Esophagus (tissue), 2 donors: ENCODE data around the gene RBM41. TPM values are rescaled to one million over a fixed set of nuclear protein-coding genes. Genes with fewer than 3 reads are reported as not detected.

Experiments
- H3K27ac ChIP-seq, 2 donors: one replicate each; pipeline ENCODE4 v1.5.1; 2013; ENCODE audit warnings: low read depth in 2 of 2, mild to moderate bottlenecking in 2 of 2, inconsistent platforms in 1 of 2, low read length in 1 of 2, moderate library complexity in 1 of 2
- H3K27me3 ChIP-seq, 2 donors: one replicate each; pipeline ENCODE4 v1.6.1; 2013; ENCODE audit warnings: low read length in 2 of 2, control low read depth in 1 of 2, mild to moderate bottlenecking in 1 of 2; ENCODE audit not compliant: insufficient read depth in 2 of 2, control insufficient read depth in 1 of 2
- H3K36me3 ChIP-seq, 2 donors: one replicate each; pipeline ENCODE4 v1.6.1; 2013; ENCODE audit warnings: low read length in 1 of 2; ENCODE audit not compliant: control insufficient read depth in 2 of 2, insufficient read depth in 2 of 2
- H3K4me1 ChIP-seq, 2 donors: one replicate each; pipeline ENCODE4 v1.6.1; 2013; ENCODE audit warnings: low read length in 1 of 2; ENCODE audit not compliant: control insufficient read depth in 2 of 2, insufficient read depth in 2 of 2
- H3K4me3 ChIP-seq, 2 donors: one replicate each; pipeline ENCODE4 v1.5.1; 2013; ENCODE audit warnings: low read length in 2 of 2, mild to moderate bottlenecking in 2 of 2, low read depth in 1 of 2, moderate library complexity in 1 of 2
- H3K9me3 ChIP-seq, 2 donors: one replicate each; pipeline ENCODE4 v1.6.1; 2013; ENCODE audit warnings: mild to moderate bottlenecking in 2 of 2, low read depth in 1 of 2, low read length in 1 of 2, moderate library complexity in 1 of 2; ENCODE audit not compliant: control insufficient read depth in 2 of 2, insufficient read depth in 1 of 2
- WGBS, 2 donors: extraction: QIAGEN DNeasy Blood & Tissue Kit; methylation state at CpG; one replicate each; pipeline ENCODE4 v1.1.7; 2013; 5-methylcytosine and 5-hydroxymethylcytosine counted together
- polyA plus RNA-seq, 2 donors: library from polyadenylated mRNA; stranded (reverse); fragments of 200-250 nt; gene quantifications; one replicate each; pipeline ENCODE4 v1.2.3, GENCODE V29; 2013
- donor health status: healthy with polysubstance abuse.
- donor health status: Bipolar disorder and iron deficiency.

The RBM41 gene
- polyA plus RNA-seq, 2 donors: 3.2 to 4.4 TPM

GRCh38 chrX:107047622-107048021 lies 71.0 kb downstream of the RBM41 start:
- WGBS, 2 donors: 35 to 78% methylated on average over 1 of the region's 1 CpG
- Histone ChIP-seq H3K4me3 (no peak overlapping the region), H3K27me3 (peaks cover 0 to 8% of the 10 kb centered on the region in 2 donors), H3K4me1 (no peaks in the 10 kb centered on the region), H3K27ac (no peak overlapping the region), H3K9me3 (no peaks in the 10 kb centered on the region), H3K36me3 (no peaks in the 10 kb centered on the region)

DNA sequence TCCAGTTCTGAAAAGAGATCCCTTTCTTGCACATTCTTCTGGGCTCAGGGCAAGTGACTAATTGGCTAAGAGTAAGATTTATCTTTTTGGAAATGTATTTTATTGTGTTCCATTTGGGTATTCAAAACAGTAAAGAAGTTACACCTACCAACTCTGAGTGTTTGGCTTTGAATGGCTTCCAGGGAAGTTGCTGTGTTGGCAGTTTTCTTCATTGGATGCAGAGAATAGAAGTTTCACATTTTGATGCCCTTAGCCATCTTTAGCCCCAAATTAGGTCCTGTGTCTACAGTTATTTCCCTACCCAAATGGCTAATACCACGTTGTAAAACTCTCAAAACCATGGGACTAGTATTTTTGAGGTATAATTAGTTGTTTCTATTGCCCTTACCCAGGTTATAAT lies 88.9 kb downstream of the RBM41 start:
- Histone ChIP-seq H3K4me3 (no peak overlapping the region), H3K4me1 (no peaks in the 10 kb centered on the region), H3K9me3 (no peaks in the 10 kb centered on the region), H3K27me3 (no peaks in the 10 kb centered on the region), H3K36me3 (no peaks in the 10 kb centered on the region), H3K27ac (no peak overlapping the region)
- 50 to 81% methylated on average over 1 of the region's 1 CpG for WGBS, 2 donors

DNA sequence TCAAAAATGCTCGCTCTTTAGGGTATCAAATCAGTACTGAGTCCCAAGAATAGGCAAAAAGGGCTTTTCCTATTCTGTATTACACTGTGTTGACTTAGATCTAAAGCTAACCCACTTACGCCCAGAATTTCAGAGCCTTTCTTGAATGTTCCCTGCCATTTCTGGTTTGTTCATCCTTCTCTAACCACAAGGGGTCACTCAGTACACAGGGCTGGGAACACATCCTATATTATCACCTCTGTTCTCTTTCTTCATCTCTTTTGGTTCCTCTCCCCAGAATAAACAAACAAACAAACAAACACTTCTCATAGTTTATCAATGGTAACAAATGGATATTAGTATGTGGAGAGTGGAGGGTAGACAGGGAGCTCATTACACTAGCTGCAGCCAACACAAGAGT lies 93.1 kb downstream of the RBM41 start:
- Histone ChIP-seq H3K27me3 (peaks cover 0 to 3% of the 10 kb centered on the region in 2 donors), H3K36me3 (no peaks in the 10 kb centered on the region), H3K27ac (no peak overlapping the region), H3K4me1 (no peaks in the 10 kb centered on the region), H3K9me3 (no peaks in the 10 kb centered on the region), H3K4me3 (no peak overlapping the region)
- whole genome bisulfite sequencing, 2 donors: 30 to 38% methylated on average over 2 of the region's 2 CpGs

DNA sequence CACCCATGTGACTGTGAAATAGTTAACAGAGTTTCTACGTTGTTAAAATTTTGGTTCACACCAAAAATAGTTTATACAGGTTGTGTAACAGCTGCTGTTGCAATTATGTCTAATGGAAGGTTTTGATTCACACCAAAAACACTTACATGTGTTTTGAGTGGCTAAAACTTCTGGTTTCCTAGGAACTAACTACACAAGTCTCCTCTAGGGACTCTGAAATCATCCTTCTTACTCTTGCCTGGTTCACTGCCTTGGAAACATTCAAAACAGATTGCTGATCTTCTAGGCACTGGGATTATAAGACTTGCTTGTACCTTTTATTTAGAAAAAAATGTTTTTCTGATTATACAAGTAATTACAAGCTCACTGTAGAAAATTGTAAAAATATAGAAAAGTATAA lies 103.7 kb downstream of the RBM41 start:
- Histone ChIP-seq H3K36me3 (no peaks in the 10 kb centered on the region), H3K9me3 (no peaks in the 10 kb centered on the region), H3K27me3 (no peaks in the 10 kb centered on the region), H3K4me3 (no peak overlapping the region), H3K27ac (no peak overlapping the region), H3K4me1 (no peaks in the 10 kb centered on the region)
- WGBS, 2 donors: 13 to 30% methylated on average over 1 of the region's 1 CpG

Other genes starting within 250 kb of the RBM41 start
- not detected for gene RIPPLY1, start 215.5 kb downstream of the RBM41 start, polyA plus RNA-seq
- gene CLDN2, start 198.4 kb downstream of the RBM41 start, polyA plus RNA-seq: not detected
- gene MORC4, start 118.6 kb downstream of the RBM41 start, polyA plus RNA-seq: 1 to 10 TPM; 4.4 to 8.0 TPM
- 1 to 10 TPM in 1 of 2 donors, under 1 TPM in 1; 0.94 to 2.0 TPM for gene NUP62CL, start 87.6 kb upstream of the RBM41 start, polyA plus RNA-seq
- not detected for gene DNAAF6, start 87.8 kb upstream of the RBM41 start, polyA plus RNA-seq